ENCODE results near the gene CHRM1. TPM values are rescaled to one million over a fixed set of nuclear protein-coding genes. Genes with fewer than 3 reads are reported as not detected.

CHRM1 gene
- total RNA-seq = under 1 TPM in 2 of 4 donors, not detected in 2; 0.32 to 0.41 TPM

GRCh38 chr11:62921201-62921572 lies at the start of gene CHRM1:
Gene CHRM1, minus strand, starts transcription at chr11:62921363. Its CDS starts 10,263 bp downstream, at chr11:62911100.
- no peak within 1 kb of the TSS for H3K27ac ChIP-seq
- WGBS, 2 donors (ENCODE audit: low coverage in 1 of 2) = 36% methylated on average over 9 of the region's 9 CpGs; no CpG with 5 or more reads in 1 of the 2 donors
- in situ Hi-C loops (cut with MboI; ENCODE audit: low pct_ligation_motif_present in 1 of 4, low pct_unique_long_range_greater_than_20kb in 1 of 4, low sequenced_read_pairs in 3 of 4) = loop anchor here in 3 of 4 donors (25.0 kb wide), 1 partner anchor 291 kb away; no protein-coding TSS in a partner anchor

GRCh38 chr11:62965574-62965973 lies 44.4 kb upstream of the CHRM1 start:
- no peak for TF ChIP-seq CTCF (IDR thresholded peaks at IDR 0.05)
- TF ChIP-seq EP300 (IDR thresholded peaks at IDR 0.05; ENCODE audit: low read depth) = no peak
- TF ChIP-seq POLR2A (IDR thresholded peaks at IDR 0.05) = no peak
- no peak for TF ChIP-seq POLR2AphosphoS5 (IDR thresholded peaks at IDR 0.05)
- no peaks in the 10 kb centered on the region for H3K9me3 ChIP-seq
- DNase-seq = no peak
- intact Hi-C loops (cut with DNase I; ENCODE audit: low total_unique reads) (no loop called here), in situ Hi-C loops (cut with MboI; ENCODE audit: low pct_ligation_motif_present in 1 of 4, low pct_unique_long_range_greater_than_20kb in 1 of 4, low sequenced_read_pairs in 3 of 4) (no loop called here)
- H3K36me3 ChIP-seq = no peaks in the 10 kb centered on the region
- no peaks in the 10 kb centered on the region for H3K4me1 ChIP-seq
- H3K27me3 ChIP-seq = peaks cover 8% of the 10 kb centered on the region
- WGBS, 2 donors (ENCODE audit: low coverage in 1 of 2) = 68% methylated on average over 2 of the region's 2 CpGs; no CpG with 5 or more reads in 1 of the 2 donors
- no peak overlapping the region for H3K27ac ChIP-seq
- H3K4me3 ChIP-seq = no peak overlapping the region

More at GRCh38 chr11:62921201-62921572, at the start of gene CHRM1:
- no peak for TF ChIP-seq CTCF (IDR thresholded peaks at IDR 0.05)
- TF ChIP-seq POLR2A (IDR thresholded peaks at IDR 0.05) = no peak
- TF ChIP-seq POLR2AphosphoS5 (IDR thresholded peaks at IDR 0.05) = no peak
- peak; percentile 22 for DNase-seq
- intact Hi-C loops (cut with DNase I; ENCODE audit: low total_unique reads) = no loop called here
- H3K9me3 ChIP-seq = no peaks in the 10 kb centered on the region
- H3K27me3 ChIP-seq = peaks cover 48% of the 10 kb centered on the region
- H3K36me3 ChIP-seq = no peaks in the 10 kb centered on the region
- peaks cover 5 to 30% (median 24%) of the 10 kb centered on the region in 4 donors for H3K4me1 ChIP-seq
- H3K4me3 ChIP-seq = peak within 1 kb of the TSS in 2 of 4 donors; percentile 24 to 37

GRCh38 chr11:62962391-62962790 lies 41.2 kb upstream of the CHRM1 start:
- WGBS, 2 donors (ENCODE audit: low coverage in 1 of 2) = 65 to 71% methylated on average over 1 to 3 of the region's 3 CpGs
- no peak for TF ChIP-seq POLR2AphosphoS5 (IDR thresholded peaks at IDR 0.05)
- TF ChIP-seq CTCF (IDR thresholded peaks at IDR 0.05) = no peak
- no peak for TF ChIP-seq EP300 (IDR thresholded peaks at IDR 0.05; ENCODE audit: low read depth)
- no peak for TF ChIP-seq POLR2A (IDR thresholded peaks at IDR 0.05)
- no peak overlapping the region for H3K4me3 ChIP-seq
- H3K4me1 ChIP-seq = peaks cover 0 to 16% (median 11%) of the 10 kb centered on the region in 4 donors
- no peak overlapping the region for H3K27ac ChIP-seq
- no peaks in the 10 kb centered on the region for H3K36me3 ChIP-seq
- intact Hi-C loops (cut with DNase I; ENCODE audit: low total_unique reads) (no loop called here), in situ Hi-C loops (cut with MboI; ENCODE audit: low pct_ligation_motif_present in 1 of 4, low pct_unique_long_range_greater_than_20kb in 1 of 4, low sequenced_read_pairs in 3 of 4) (no loop called here)
- no peak for DNase-seq
- peaks cover 4% of the 10 kb centered on the region for H3K27me3 ChIP-seq
- H3K9me3 ChIP-seq = no peaks in the 10 kb centered on the region

GRCh38 chr11:62961017-62961570 lies 39.9 kb upstream of the CHRM1 start:
- no peak overlapping the region for H3K27ac ChIP-seq
- DNase-seq = no peak
- WGBS, 2 donors (ENCODE audit: low coverage in 1 of 2) = 88% methylated on average over 4 of the region's 4 CpGs; no CpG with 5 or more reads in 1 of the 2 donors
- H3K27me3 ChIP-seq = no peaks in the 10 kb centered on the region
- H3K9me3 ChIP-seq = no peaks in the 10 kb centered on the region
- intact Hi-C loops (cut with DNase I; ENCODE audit: low total_unique reads) (no loop called here), in situ Hi-C loops (cut with MboI; ENCODE audit: low pct_ligation_motif_present in 1 of 4, low pct_unique_long_range_greater_than_20kb in 1 of 4, low sequenced_read_pairs in 3 of 4) (no loop called here)
- no peak for TF ChIP-seq POLR2A (IDR thresholded peaks at IDR 0.05)
- TF ChIP-seq CTCF (IDR thresholded peaks at IDR 0.05) = no peak
- TF ChIP-seq POLR2AphosphoS5 (IDR thresholded peaks at IDR 0.05) = no peak
- TF ChIP-seq EP300 (IDR thresholded peaks at IDR 0.05; ENCODE audit: low read depth) = no peak
- H3K36me3 ChIP-seq = no peaks in the 10 kb centered on the region
- H3K4me1 ChIP-seq = peaks cover 0 to 16% (median 11%) of the 10 kb centered on the region in 4 donors
- H3K4me3 ChIP-seq = no peak overlapping the region
